Naive thymus-derived CD4-positive, alpha-beta T cell (primary cell): ENCODE results near the gene GLIS1. TPM values are rescaled to one million over a fixed set of nuclear protein-coding genes. Genes with fewer than 3 reads are reported as not detected.

Experiments
- ATAC-seq: fragments of 150-1000 bp; cut with Tn5 transposase; 2 replicates; pipeline ENCODE4 v1.10.0; 2021; ENCODE audit warnings: mild to moderate bottlenecking, moderate library complexity
- CTCF ChIA-PET: fragments of 350-600 bp; sonication (Branson Sonifier 250); formaldehyde crosslinking; loops from one replicate; lab custom pipeline; 2021; ENCODE audit warnings: antibody characterized with exemption; lab: Charles Lee
- POLR2A ChIA-PET: fragments of 350-600 bp; sonication (Branson Sonifier 250); formaldehyde crosslinking; loops from one replicate; lab custom pipeline; 2021; ENCODE audit warnings: antibody characterized with exemption, inconsistent platforms; lab: Charles Lee
- DNase-seq, 9 donors: peaks; one replicate each; pipeline versions ENCODE4 v3.0.0 to v3.0.0-alpha.2; 2020 to 2022; ENCODE audit warnings: mixed read lengths in 1 of 9
- H3K27ac ChIP-seq: one replicate; pipeline ENCODE4 v1.7.0; 2013; ENCODE audit warnings: mild to moderate bottlenecking, low read depth, low read length, moderate library complexity
- H3K27me3 ChIP-seq, 2 donors: one replicate each; pipeline ENCODE4 v1.7.0; 2013; ENCODE audit warnings: low read length in 2 of 2, mild to moderate bottlenecking in 2 of 2, moderate library complexity in 2 of 2; ENCODE audit not compliant: control insufficient read depth in 2 of 2, insufficient read depth in 2 of 2
- H3K36me3 ChIP-seq, 3 experiments: 1 replicate in 2 of 3; 2 replicates in 1 of 3; pipeline ENCODE4 v1.7.0; 2013; ENCODE audit warnings: low read length in 3 of 3, mild to moderate bottlenecking in 3 of 3, moderate library complexity in 1 of 3; ENCODE audit not compliant: insufficient read depth in 3 of 3, control insufficient read depth in 2 of 3
- H3K4me1 ChIP-seq, 2 donors: one replicate each; pipeline ENCODE4 v1.7.0; 2013; ENCODE audit warnings: low read length in 2 of 2, mild to moderate bottlenecking in 2 of 2, moderate library complexity in 1 of 2; ENCODE audit not compliant: control insufficient read depth in 2 of 2, insufficient read depth in 2 of 2
- H3K4me3 ChIP-seq: 2 replicates; pipeline ENCODE4 v1.7.0; 2013; ENCODE audit warnings: mild to moderate bottlenecking, low read length
- H3K9me3 ChIP-seq, 3 experiments: 1 replicate in 2 of 3; 2 replicates in 1 of 3; pipeline ENCODE4 v1.7.0; 2013; ENCODE audit warnings: low read length in 3 of 3; ENCODE audit not compliant: control insufficient read depth in 2 of 3
- H3K27ac Mint-ChIP-seq, 9 donors: one replicate each; pipeline ENCODE4 v1.8.0; 2020 to 2022; ENCODE audit warnings: mixed read lengths in 9 of 9, mild to moderate bottlenecking in 8 of 9, moderate library complexity in 5 of 9, inconsistent platforms in 2 of 9
- H3K27me3 Mint-ChIP-seq, 5 donors: one replicate each; pipeline ENCODE4 v1.8.0; 2021 to 2022; ENCODE audit warnings: mixed read lengths in 5 of 5, mild to moderate bottlenecking in 1 of 5
- H3K36me3 Mint-ChIP-seq, 5 donors: one replicate each; pipeline ENCODE4 v1.8.0; 2020 to 2022; ENCODE audit warnings: mixed read lengths in 5 of 5, mild to moderate bottlenecking in 3 of 5, inconsistent platforms in 1 of 5
- H3K4me1 Mint-ChIP-seq, 7 donors: one replicate each; pipeline ENCODE4 v1.8.0; 2020 to 2022; ENCODE audit warnings: mixed read lengths in 7 of 7, mild to moderate bottlenecking in 3 of 7, inconsistent platforms in 1 of 7
- H3K4me3 Mint-ChIP-seq, 10 donors: one replicate each; pipeline ENCODE4 v1.8.0; 2020 to 2022; ENCODE audit warnings: mild to moderate bottlenecking in 10 of 10, mixed read lengths in 10 of 10, moderate library complexity in 6 of 10, inconsistent platforms in 2 of 10
- H3K9me3 Mint-ChIP-seq, 11 donors: one replicate each; pipeline ENCODE4 v1.8.0; 2020 to 2022; ENCODE audit warnings: mixed read lengths in 11 of 11, mild to moderate bottlenecking in 4 of 11, inconsistent platforms in 1 of 11, moderate library complexity in 1 of 11
- intact Hi-C, 2 donors: fragments of 100-400 bp; cut with micrococcal nuclease; formaldehyde crosslinking; loops; one replicate each; pipeline ENCODE4 v1.15.1; 2023
- polyA plus RNA-seq, 2 donors: library from polyadenylated mRNA; unstranded; fragments of 300-500 nt; fragmentation: Illumina TruSeq; gene quantifications; one replicate each; pipeline ENCODE4 v1.2.3, GENCODE V29; 2021
- total RNA-seq, 6 experiments: library from RNA in 5 of 6; stranded (reverse) in 5 of 6; gene quantifications; 1 replicate in 5 of 6; 2 replicates in 1 of 6; pipeline ENCODE4 v1.2.3 and lab custom pipeline; 2021 to 2026

The GLIS1 gene
- total and polyA plus RNA-seq, 7 experiments from 2014 or later = not detected

- Histone ChIP-seq H3K4me3 (no peak overlapping the region), H3K9me3 (no peaks in the 10 kb centered on the region), H3K4me1 (no peaks in the 10 kb centered on the region), H3K27me3 (no peaks in the 10 kb centered on the region), H3K36me3 (no peaks in the 10 kb centered on the region), H3K27ac (no peak overlapping the region)
- ATAC-seq = no peak
- ChIA-PET CTCF (no interaction called here), POLR2A (no interaction called here)
- intact Hi-C loops = no loop called here
- H3K27me3 Mint-ChIP-seq = peaks cover 3 to 12% (median 8%) of the 10 kb centered on the region in 5 donors
- DNase-seq = no peak
- H3K27ac Mint-ChIP-seq = no peak overlapping the region
- H3K4me3 Mint-ChIP-seq = no peak overlapping the region
- H3K36me3 Mint-ChIP-seq = no peaks in the 10 kb centered on the region
- no peaks in the 10 kb centered on the region for H3K9me3 Mint-ChIP-seq
- no peaks in the 10 kb centered on the region for H3K4me1 Mint-ChIP-seq
Measured at GRCh38 chr1:53691326-53691725, 47.6 kb downstream of the GLIS1 start.

- Histone ChIP-seq H3K4me3 (no peak overlapping the region), H3K27me3 (no peaks in the 10 kb centered on the region), H3K27ac (no peak overlapping the region), H3K36me3 (no peaks in the 10 kb centered on the region), H3K4me1 (no peaks in the 10 kb centered on the region), H3K9me3 (no peaks in the 10 kb centered on the region)
- CTCF ChIA-PET = no interaction called here
- ATAC-seq (no peak), DNase-seq (no peak)
- H3K4me3 Mint-ChIP-seq = no peak overlapping the region
- no peaks in the 10 kb centered on the region for H3K9me3 Mint-ChIP-seq
- no peaks in the 10 kb centered on the region for H3K4me1 Mint-ChIP-seq
- POLR2A ChIA-PET = no interaction called here
- no peaks in the 10 kb centered on the region for H3K36me3 Mint-ChIP-seq
- intact Hi-C loops = no loop called here
- H3K27ac Mint-ChIP-seq = no peak overlapping the region
- H3K27me3 Mint-ChIP-seq = peaks cover 7 to 21% (median 17%) of the 10 kb centered on the region in 5 donors
Measured at GRCh38 chr1:53690411-53690810, 48.6 kb downstream of the GLIS1 start.

GRCh38 chr1:53689736-53690326, 49.1 kb downstream of the GLIS1 start:
- H3K9me3 Mint-ChIP-seq = no peaks in the 10 kb centered on the region
- H3K27ac ChIP-seq = no peak overlapping the region
- CTCF ChIA-PET = no interaction called here

GRCh38 chr1:53689223-53689622, 49.7 kb downstream of the GLIS1 start:
- intact Hi-C loops = no loop called here
- Mint-ChIP-seq H3K36me3 (no peaks in the 10 kb centered on the region), H3K4me3 (no peak overlapping the region), H3K9me3 (no peaks in the 10 kb centered on the region), H3K4me1 (no peaks in the 10 kb centered on the region), H3K27ac (no peak overlapping the region), H3K27me3 (peaks cover 7 to 29% (median 20%) of the 10 kb centered on the region in 5 donors)
- no peaks in the 10 kb centered on the region for H3K36me3 ChIP-seq
- no peak overlapping the region for H3K4me3 ChIP-seq
- no peak overlapping the region for H3K27ac ChIP-seq
- H3K4me1 ChIP-seq = no peaks in the 10 kb centered on the region
- DNase-seq (no peak), ATAC-seq (no peak)
- H3K9me3 ChIP-seq = no peaks in the 10 kb centered on the region
- POLR2A ChIA-PET = no interaction called here
- CTCF ChIA-PET = no interaction called here
- no peaks in the 10 kb centered on the region for H3K27me3 ChIP-seq

More at GRCh38 chr1:53689736-53690326, 49.1 kb downstream of the GLIS1 start:
- intact Hi-C loops = no loop called here
- H3K27ac Mint-ChIP-seq = no peak overlapping the region
- H3K27me3 ChIP-seq = no peaks in the 10 kb centered on the region
- DNase-seq (no peak), ATAC-seq (no peak)
- H3K4me1 ChIP-seq = no peaks in the 10 kb centered on the region
- no peaks in the 10 kb centered on the region for H3K9me3 ChIP-seq
- H3K4me3 ChIP-seq = no peak overlapping the region
- H3K36me3 Mint-ChIP-seq = no peaks in the 10 kb centered on the region
- H3K27me3 Mint-ChIP-seq = peaks cover 7 to 25% (median 17%) of the 10 kb centered on the region in 5 donors
- no peak overlapping the region for H3K4me3 Mint-ChIP-seq
- H3K4me1 Mint-ChIP-seq = no peaks in the 10 kb centered on the region
- no peaks in the 10 kb centered on the region for H3K36me3 ChIP-seq
- POLR2A ChIA-PET = no interaction called here

- Mint-ChIP-seq H3K27ac (no peak overlapping the region), H3K36me3 (no peaks in the 10 kb centered on the region), H3K4me1 (no peaks in the 10 kb centered on the region), H3K9me3 (no peaks in the 10 kb centered on the region), H3K4me3 (no peak overlapping the region), H3K27me3 (peaks cover 7 to 29% (median 20%) of the 10 kb centered on the region in 5 donors)
- POLR2A ChIA-PET = no interaction called here
- intact Hi-C loops = no loop called here
- no peaks in the 10 kb centered on the region for H3K36me3 ChIP-seq
- H3K27ac ChIP-seq = no peak overlapping the region
- no peaks in the 10 kb centered on the region for H3K27me3 ChIP-seq
- ATAC-seq = no peak
- H3K4me1 ChIP-seq = no peaks in the 10 kb centered on the region
- H3K9me3 ChIP-seq = no peaks in the 10 kb centered on the region
- DNase-seq = no peak
- no peak overlapping the region for H3K4me3 ChIP-seq
- CTCF ChIA-PET = no interaction called here
Measured at GRCh38 chr1:53688381-53689102, 50.4 kb downstream of the GLIS1 start.

- H3K9me3 ChIP-seq = no peaks in the 10 kb centered on the region
- Mint-ChIP-seq H3K4me1 (no peaks in the 10 kb centered on the region), H3K9me3 (no peaks in the 10 kb centered on the region), H3K27ac (no peak overlapping the region), H3K36me3 (no peaks in the 10 kb centered on the region), H3K27me3 (peaks cover 7 to 30% (median 20%) of the 10 kb centered on the region in 5 donors), H3K4me3 (no peak overlapping the region)
- H3K4me1 ChIP-seq = no peaks in the 10 kb centered on the region
- no peak overlapping the region for H3K27ac ChIP-seq
- no peaks in the 10 kb centered on the region for H3K36me3 ChIP-seq
- no peak overlapping the region for H3K4me3 ChIP-seq
- ChIA-PET POLR2A (no interaction called here), CTCF (no interaction called here)
- intact Hi-C loops = no loop called here
- ATAC-seq (no peak), DNase-seq (no peak)
- H3K27me3 ChIP-seq = no peaks in the 10 kb centered on the region
Measured at GRCh38 chr1:53687901-53688300, 51.1 kb downstream of the GLIS1 start.

- no peak for ATAC-seq
- no peaks in the 10 kb centered on the region for H3K9me3 Mint-ChIP-seq
- H3K27me3 Mint-ChIP-seq = peaks cover 7 to 34% (median 21%) of the 10 kb centered on the region in 5 donors
- Histone ChIP-seq H3K36me3 (no peaks in the 10 kb centered on the region), H3K4me3 (no peak overlapping the region), H3K27ac (no peak overlapping the region), H3K4me1 (no peaks in the 10 kb centered on the region), H3K9me3 (no peaks in the 10 kb centered on the region), H3K27me3 (no peaks in the 10 kb centered on the region)
- intact Hi-C loops = no loop called here
- ChIA-PET CTCF (no interaction called here), POLR2A (no interaction called here)
- no peaks in the 10 kb centered on the region for H3K4me1 Mint-ChIP-seq
- no peak for DNase-seq
- no peaks in the 10 kb centered on the region for H3K36me3 Mint-ChIP-seq
- H3K4me3 Mint-ChIP-seq = no peak overlapping the region
- H3K27ac Mint-ChIP-seq = no peak overlapping the region
Measured at GRCh38 chr1:53687426-53687825, 51.5 kb downstream of the GLIS1 start.
